Measurements from ENCODE around the gene HAUS1. TPM values are rescaled to one million over a fixed set of nuclear protein-coding genes. Genes with fewer than 3 reads are reported as not detected.
"Not testable (repeated sequence)": the region's sequence is repeated elsewhere in the genome, so short reads cannot be mapped to it uniquely, and the experiment has no call there.

Gene HAUS1
- total and polyA plus RNA-seq, 2 donors (not counting 3 experiments of a cell fraction or from before 2014, with no cell fraction given), result 29.4 to 57.1 TPM

- no peaks in the 10 kb centered on the region for H3K27me3 ChIP-seq (ENCODE audit: control insufficient read depth in 2 of 2, insufficient read depth in 2 of 2, low read length in 2 of 2)
- H3K27ac ChIP-seq (ENCODE audit: insufficient read depth, low read depth, low read length), result no peak overlapping the region
- H4K20me1 ChIP-seq (replicated peaks; ENCODE audit: control insufficient read depth, extremely low read depth, insufficient read depth, low read length), result no peaks in the 10 kb centered on the region
- DNase-seq (ENCODE audit: low read depth, low spot score) (peak; percentile 6), FAIRE-seq (no peak)
- no peak overlapping the region for H3K9ac ChIP-seq (replicated peaks; ENCODE audit: extremely low read depth, insufficient read depth, low read length)
- peaks cover 0 to 8% of the 10 kb centered on the region in 2 experiments for H3K36me3 ChIP-seq (ENCODE audit: control insufficient read depth in 2 of 2, extremely low read depth in 1 of 2, insufficient read depth in 2 of 2, low read length in 2 of 2)
- H3K9me1 ChIP-seq (replicated peaks; ENCODE audit: control insufficient read depth, extremely low read depth, insufficient read depth, low read length), result no peaks in the 10 kb centered on the region
- intact Hi-C loops (cut with micrococcal nuclease) (no loop called here), dilution Hi-C loops (cut with MboI; ENCODE audit: extremely low pct_ligation_motif_present, low sequenced_read_pairs) (no loop called here)
- CTCF ChIA-PET, result no interaction called here
- no peak overlapping the region for H3K4me2 ChIP-seq (ENCODE audit: insufficient read depth, low read length)
- H3K4me1 ChIP-seq (ENCODE audit: control insufficient read depth, extremely low read depth, insufficient read depth, low read length), result no peaks in the 10 kb centered on the region
- H3K79me2 ChIP-seq (ENCODE audit: control insufficient read depth, insufficient read depth, low read length), result peaks cover 3% of the 10 kb centered on the region
- H3K4me3 ChIP-seq (replicated peaks in 1 of 3; ENCODE audit: insufficient read depth in 1 of 3, low read depth in 1 of 3, low read length in 3 of 3), result no peak overlapping the region
- H3K9me3 ChIP-seq (replicated peaks; ENCODE audit: control insufficient read depth, insufficient read depth, low read length), result no peaks in the 10 kb centered on the region
- TF ChIP-seq POLR2AphosphoS5 (IDR thresholded peaks at IDR 0.05; ENCODE audit: insufficient read depth, low read depth, low read length), result no peak
- TF ChIP-seq JUN (IDR thresholded peaks at IDR 0.05; ENCODE audit: borderline replicate concordance, insufficient read depth, insufficient read length, low read depth), result no peak
- TF ChIP-seq FOS (IDR thresholded peaks at IDR 0.05; ENCODE audit: borderline replicate concordance, insufficient read depth, low read length), result no peak
- TF ChIP-seq, protein P1, sequence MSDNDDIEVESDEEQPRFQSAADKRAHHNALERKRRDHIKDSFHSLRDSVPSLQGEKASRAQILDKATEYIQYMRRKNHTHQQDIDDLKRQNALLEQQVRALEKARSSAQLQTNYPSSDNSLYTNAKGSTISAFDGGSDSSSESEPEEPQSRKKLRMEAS (IDR thresholded peaks at IDR 0.05; ENCODE audit: insufficient read depth, insufficient read length), result no peak
- TF ChIP-seq MYC (IDR thresholded peaks at IDR 0.05; ENCODE audit: low read depth, low read length), result no peak
- TF ChIP-seq GATA2 (IDR thresholded peaks at IDR 0.05; ENCODE audit: insufficient read depth, insufficient read length, low read depth, low read length), result no peak
- TF ChIP-seq, protein P2, sequence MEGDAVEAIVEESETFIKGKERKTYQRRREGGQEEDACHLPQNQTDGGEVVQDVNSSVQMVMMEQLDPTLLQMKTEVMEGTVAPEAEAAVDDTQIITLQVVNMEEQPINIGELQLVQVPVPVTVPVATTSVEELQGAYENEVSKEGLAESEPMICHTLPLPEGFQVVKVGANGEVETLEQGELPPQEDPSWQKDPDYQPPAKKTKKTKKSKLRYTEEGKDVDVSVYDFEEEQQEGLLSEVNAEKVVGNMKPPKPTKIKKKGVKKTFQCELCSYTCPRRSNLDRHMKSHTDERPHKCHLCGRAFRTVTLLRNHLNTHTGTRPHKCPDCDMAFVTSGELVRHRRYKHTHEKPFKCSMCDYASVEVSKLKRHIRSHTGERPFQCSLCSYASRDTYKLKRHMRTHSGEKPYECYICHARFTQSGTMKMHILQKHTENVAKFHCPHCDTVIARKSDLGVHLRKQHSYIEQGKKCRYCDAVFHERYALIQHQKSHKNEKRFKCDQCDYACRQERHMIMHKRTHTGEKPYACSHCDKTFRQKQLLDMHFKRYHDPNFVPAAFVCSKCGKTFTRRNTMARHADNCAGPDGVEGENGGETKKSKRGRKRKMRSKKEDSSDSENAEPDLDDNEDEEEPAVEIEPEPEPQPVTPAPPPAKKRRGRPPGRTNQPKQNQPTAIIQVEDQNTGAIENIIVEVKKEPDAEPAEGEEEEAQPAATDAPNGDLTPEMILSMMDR (IDR thresholded peaks at IDR 0.05; ENCODE audit: extremely low read depth in 1 of 2, insufficient read depth in 1 of 2, low read depth in 1 of 2, low read length in 2 of 2), result no peak
- no peak for TF ChIP-seq POLR2A (IDR thresholded peaks at IDR 0.05; ENCODE audit: low read depth, low read length)
- no peak for TF ChIP-seq EZH2 (IDR thresholded peaks at IDR 0.05; ENCODE audit: borderline replicate concordance, low read depth, low read length, severe bottlenecking)
- POLR2A ChIA-PET, result no interaction called here
- H2AFZ ChIP-seq (ENCODE audit: low read depth, low read length), result no peak overlapping the region
- no TSS peak for BruUV-seq (replicated peaks)
Observed at GRCh38 chr18:46113751-46114150, 9.6 kb downstream of the HAUS1 start.

DNA sequence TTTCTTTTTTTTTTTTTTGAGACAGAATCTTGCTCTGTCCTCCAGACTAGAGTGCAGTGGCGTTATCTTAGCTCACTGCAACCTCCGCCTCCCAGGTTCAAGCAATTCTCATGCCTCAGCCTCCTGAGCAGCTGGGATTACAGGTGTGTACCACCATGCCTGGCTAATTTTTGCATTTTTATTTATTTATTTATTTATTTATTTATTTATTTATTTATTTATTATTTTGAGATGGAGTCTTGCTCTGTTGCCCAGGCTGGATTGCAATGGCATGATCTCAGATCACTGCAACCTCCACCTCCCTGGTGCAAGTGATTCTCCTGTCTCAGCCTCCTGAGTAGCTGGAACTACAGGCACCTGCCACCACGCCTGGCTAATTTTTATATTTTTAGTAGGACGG, 22.4 kb downstream of the HAUS1 start:
- BruUV-seq (replicated peaks); FAIRE-seq: not testable (repeated sequence)
- CTCF ChIA-PET, result interaction anchor here (0.9 to 1.4 kb wide), 3 partner anchors 22 to 532 kb away, joined by 3 to 5 read pairs (median 4); no protein-coding TSS in a partner anchor

More for the DNA sequence above, 22.4 kb downstream of the HAUS1 start:
- H3K27ac ChIP-seq (ENCODE audit: insufficient read depth, low read depth, low read length); DNase-seq (ENCODE audit: low read depth, low spot score); H3K4me3 ChIP-seq (replicated peaks in 1 of 3; ENCODE audit: insufficient read depth in 1 of 3, low read depth in 1 of 3, low read length in 3 of 3); dilution Hi-C loops (cut with MboI; ENCODE audit: extremely low pct_ligation_motif_present, low sequenced_read_pairs); H3K4me2 ChIP-seq (ENCODE audit: insufficient read depth, low read length); H2AFZ ChIP-seq (ENCODE audit: low read depth, low read length); H3K9me1 ChIP-seq (replicated peaks; ENCODE audit: control insufficient read depth, extremely low read depth, insufficient read depth, low read length); H3K79me2 ChIP-seq (ENCODE audit: control insufficient read depth, insufficient read depth, low read length); H3K4me1 ChIP-seq (ENCODE audit: control insufficient read depth, extremely low read depth, insufficient read depth, low read length); H3K9me3 ChIP-seq (replicated peaks; ENCODE audit: control insufficient read depth, insufficient read depth, low read length); H3K27me3 ChIP-seq (ENCODE audit: control insufficient read depth in 2 of 2, insufficient read depth in 2 of 2, low read length in 2 of 2); H4K20me1 ChIP-seq (replicated peaks; ENCODE audit: control insufficient read depth, extremely low read depth, insufficient read depth, low read length); POLR2A ChIA-PET; H3K9ac ChIP-seq (replicated peaks; ENCODE audit: extremely low read depth, insufficient read depth, low read length): not testable (repeated sequence)
- intact Hi-C loops (cut with micrococcal nuclease), result loop anchor here (10.0 kb wide), 1 partner anchor 62 kb away; no protein-coding TSS in a partner anchor
- peaks cover 11% of the 10 kb centered on the region in 2 experiments for H3K36me3 ChIP-seq (ENCODE audit: control insufficient read depth in 2 of 2, extremely low read depth in 1 of 2, insufficient read depth in 2 of 2, low read length in 2 of 2)

All from endothelial cell of umbilical vein (primary cell).